ENCODE measurements around the gene USP3. TPM values are rescaled to one million over a fixed set of nuclear protein-coding genes. Genes with fewer than 3 reads are reported as not detected.

The USP3 gene, protein sequence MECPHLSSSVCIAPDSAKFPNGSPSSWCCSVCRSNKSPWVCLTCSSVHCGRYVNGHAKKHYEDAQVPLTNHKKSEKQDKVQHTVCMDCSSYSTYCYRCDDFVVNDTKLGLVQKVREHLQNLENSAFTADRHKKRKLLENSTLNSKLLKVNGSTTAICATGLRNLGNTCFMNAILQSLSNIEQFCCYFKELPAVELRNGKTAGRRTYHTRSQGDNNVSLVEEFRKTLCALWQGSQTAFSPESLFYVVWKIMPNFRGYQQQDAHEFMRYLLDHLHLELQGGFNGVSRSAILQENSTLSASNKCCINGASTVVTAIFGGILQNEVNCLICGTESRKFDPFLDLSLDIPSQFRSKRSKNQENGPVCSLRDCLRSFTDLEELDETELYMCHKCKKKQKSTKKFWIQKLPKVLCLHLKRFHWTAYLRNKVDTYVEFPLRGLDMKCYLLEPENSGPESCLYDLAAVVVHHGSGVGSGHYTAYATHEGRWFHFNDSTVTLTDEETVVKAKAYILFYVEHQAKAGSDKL
- polyA plus RNA-seq (2012; ENCODE audit: insufficient read depth, insufficient read length): 30.9 TPM

DNA sequence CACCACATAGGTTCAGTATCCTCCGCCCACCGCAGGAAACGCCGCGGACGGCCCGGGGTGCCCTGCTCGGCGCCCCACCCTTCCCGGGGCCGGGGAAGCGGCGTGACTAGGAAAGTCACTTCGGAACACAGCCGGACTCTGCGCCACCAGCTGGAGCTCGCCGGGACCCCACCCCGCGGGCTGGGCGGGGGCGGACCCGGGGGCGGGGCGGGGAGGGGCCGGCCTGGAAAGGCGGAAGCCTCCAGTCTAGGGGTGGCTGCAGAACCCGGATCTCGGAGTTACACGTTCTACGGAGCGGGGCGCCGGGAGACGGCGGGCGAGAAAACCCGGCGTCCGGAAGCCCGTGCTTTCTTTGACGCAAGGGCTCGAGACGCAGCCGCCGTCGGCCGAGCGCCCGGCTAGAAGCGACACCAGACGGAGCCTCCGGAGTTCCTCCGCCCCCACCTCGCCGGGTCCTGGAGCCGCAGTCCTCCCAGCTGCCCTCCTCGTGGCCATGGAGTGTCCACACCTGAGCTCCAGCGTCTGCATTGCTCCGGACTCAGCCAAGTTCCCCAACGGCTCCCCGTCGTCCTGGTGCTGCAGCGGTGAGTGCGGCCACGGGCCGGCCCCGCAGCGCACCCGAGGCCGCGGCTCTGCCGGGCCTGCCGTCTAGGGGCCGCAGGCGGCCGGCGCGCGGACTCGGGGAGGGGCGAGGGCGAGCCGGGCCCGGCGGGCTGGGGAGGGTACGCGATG lies at the start of gene USP3:
Gene USP3 (plus strand): TSS at position 347 of the 732 bp plus-strand sequence. CDS start 147 bp downstream, at position 494.
- H3K4me3 ChIP-seq (ENCODE audit: low read length): peak within 1 kb of the TSS; percentile 85
- peak; percentile 93 for DNase-seq (ENCODE audit: low read depth, low spot score)

DNA sequence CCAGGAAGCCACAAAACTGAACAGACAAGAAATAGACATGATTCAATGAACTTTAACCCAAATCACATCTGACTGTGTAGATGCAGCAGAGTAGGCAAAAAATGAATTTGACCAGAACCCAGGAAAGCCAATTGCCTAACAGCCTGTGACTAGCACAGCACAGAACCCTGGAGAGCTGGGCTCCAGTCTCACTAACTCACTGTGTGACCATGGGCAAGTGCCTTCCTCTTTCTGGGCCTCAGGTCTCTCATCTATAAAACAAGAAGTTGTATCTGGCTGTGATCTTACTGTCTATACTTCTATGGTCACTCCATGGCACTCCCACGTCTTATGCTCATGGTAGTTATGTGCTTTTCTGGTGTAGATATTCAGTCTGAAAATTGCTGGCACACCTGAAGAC lies 48.1 kb upstream of the USP3 start:
- no peak overlapping the region for H3K4me3 ChIP-seq (ENCODE audit: low read length)
- no peak for DNase-seq (ENCODE audit: low read depth, low spot score)

DNA sequence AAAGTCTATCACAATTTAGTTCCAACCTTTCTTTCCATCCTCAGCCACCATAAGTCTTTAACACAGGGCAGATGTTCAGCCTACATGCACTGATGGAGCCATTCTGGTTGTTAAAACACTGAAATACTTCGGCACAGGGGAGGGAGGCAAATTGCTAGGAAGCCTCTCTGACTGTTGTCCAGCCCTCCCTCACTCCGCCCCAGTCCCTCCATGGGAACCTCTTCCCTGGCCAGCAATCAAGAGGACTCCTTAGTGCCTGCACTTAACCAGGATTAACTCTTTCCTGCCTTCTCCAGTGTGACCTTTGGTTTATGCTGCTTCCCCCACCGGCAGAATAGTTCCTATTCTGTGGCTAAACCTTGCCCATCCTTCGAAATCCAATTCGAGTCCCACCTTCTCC lies 47.0 kb upstream of the USP3 start:
- no peak overlapping the region for H3K4me3 ChIP-seq (ENCODE audit: low read length)
- no peak for DNase-seq (ENCODE audit: low read depth, low spot score)

DNA sequence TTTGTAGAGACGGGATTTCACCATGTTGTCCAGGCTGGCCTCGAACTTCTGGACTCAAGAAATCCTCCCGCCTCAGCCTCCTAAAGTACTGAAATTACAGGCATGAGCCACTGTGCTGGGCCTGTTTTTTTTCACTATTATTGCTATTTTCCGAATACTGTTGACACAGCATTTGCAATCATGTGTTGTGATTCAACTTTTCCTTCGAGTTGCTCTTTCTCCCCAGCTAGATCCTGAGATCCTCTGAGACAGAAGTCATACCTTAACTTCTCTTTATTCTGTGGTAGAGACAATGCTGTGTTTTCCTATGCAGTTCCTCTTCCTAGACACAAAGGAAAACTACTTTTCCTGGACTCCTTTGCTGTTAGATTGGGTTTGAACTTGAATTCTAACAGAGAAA lies 46.4 kb upstream of the USP3 start:
- H3K4me3 ChIP-seq (ENCODE audit: low read length): no peak overlapping the region
- no peak for DNase-seq (ENCODE audit: low read depth, low spot score)

DNA sequence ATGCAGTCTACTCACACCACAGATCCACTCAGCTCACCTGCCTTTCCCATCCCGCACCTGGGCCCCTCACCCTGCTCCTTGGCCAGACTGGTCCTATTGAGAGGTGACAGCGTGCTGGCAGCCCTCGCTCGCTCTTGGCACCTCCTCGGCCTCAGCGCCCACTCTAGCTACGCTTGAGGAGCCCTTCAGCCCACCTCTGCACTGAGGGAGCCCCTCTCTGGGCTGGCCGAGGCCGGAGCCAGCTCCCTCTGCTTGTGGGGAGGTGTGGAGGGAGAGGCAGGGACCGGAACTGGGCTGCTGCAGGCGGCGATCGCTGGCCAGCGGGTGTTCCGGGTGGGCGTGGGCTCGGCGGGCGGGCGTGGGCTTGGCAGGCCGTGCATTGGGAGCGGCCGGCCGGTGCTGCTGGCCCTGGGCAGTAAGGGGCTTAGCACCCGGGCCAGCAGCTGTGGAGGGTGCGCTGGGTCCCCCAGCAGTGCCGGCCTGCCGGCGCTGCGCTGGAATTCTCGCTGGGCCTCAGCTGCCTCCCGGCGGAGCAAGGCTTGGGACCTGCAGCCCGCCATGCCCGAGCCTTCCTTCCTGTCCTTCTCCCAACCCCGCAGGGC lies 45.5 kb upstream of the USP3 start:
- no peak overlapping the region for H3K4me3 ChIP-seq (ENCODE audit: low read length)
- no peak for DNase-seq (ENCODE audit: low read depth, low spot score)

DNA sequence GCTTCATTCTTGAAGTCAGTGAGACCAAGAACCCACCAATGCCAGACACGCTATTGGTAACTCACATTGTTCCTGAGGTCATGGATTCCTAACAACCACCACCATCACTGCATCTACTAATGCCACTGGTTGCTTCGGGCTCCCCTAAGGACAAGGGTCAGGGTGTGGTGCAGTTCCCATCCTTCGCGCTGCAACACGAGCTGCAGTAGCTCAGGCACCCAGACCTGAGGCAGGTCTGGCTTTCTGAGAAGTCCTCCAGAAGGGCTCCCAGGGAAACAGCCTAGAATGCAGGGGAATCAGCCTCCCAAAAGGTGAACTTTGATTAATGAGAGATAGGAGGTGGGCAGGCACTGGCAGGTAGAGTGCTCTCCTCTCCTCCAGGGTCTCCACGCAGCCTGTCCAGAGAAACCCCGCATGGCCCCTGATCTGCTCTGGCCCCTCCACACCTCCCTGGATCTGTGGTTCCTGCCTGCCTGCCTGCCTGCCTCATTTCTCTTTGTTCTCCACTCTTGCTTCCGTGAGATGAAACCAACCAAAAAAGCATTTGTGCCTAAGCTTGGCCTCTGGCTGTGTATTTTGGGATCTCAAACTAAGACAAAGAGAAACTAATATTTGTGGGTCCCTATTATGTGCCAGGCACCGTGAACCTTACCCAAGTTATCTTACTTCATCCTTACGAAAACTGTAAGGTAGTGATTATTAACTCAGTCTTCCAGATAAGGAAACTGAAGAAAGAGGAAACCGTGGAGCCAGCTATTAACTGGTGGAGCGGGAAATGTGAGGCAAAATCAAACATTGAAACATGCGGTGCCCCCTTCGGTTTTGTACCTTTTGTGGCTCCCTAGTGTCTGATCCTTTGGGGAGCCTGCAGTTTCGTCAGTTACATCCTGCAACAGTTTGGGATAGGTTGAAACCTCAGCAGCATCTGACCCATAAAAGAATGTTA lies 43.9 kb upstream of the USP3 start:
- no peak overlapping the region for H3K4me3 ChIP-seq (ENCODE audit: low read length)

DNA sequence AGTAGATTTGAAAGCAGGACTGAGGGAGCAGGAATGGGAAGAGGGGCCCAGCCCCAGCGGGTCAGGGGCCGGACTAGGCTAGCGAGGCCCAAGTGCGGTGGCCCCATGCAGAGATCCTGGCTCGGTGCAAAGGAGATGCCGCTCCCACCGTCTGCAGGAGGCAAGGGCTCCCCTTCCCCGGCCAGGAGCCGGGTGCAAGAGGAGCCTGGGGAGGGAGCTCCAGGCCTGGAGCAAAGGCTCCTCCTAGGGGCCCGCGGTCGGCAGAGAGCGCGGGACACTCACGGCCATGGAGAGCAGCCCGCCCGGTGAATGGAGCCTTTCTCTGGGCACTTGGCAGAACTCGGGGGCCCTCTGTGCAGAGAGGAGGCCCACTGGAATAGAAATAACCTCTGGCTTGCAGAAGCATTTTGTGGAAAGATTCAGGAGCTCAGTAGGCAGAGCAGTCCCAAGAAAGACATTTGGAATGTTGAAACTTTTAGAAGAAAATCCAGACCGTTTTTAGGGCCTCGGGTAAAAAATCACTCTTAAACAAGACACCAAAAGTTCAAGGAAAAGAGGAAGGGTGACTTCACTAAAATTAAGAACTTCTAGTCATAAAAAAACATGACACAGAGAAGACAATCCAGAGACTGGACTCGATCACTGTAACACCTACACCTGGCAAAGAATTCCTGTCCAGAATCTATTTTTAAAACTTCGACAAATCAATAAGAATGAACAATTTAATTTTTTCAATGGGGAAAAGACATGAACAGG lies 43.0 kb upstream of the USP3 start:
- no peak for DNase-seq (ENCODE audit: low read depth, low spot score)
- no peak overlapping the region for H3K4me3 ChIP-seq (ENCODE audit: low read length)

More for the DNA sequence above, 43.9 kb upstream of the USP3 start:
- no peak for DNase-seq (ENCODE audit: low read depth, low spot score)

DNA sequence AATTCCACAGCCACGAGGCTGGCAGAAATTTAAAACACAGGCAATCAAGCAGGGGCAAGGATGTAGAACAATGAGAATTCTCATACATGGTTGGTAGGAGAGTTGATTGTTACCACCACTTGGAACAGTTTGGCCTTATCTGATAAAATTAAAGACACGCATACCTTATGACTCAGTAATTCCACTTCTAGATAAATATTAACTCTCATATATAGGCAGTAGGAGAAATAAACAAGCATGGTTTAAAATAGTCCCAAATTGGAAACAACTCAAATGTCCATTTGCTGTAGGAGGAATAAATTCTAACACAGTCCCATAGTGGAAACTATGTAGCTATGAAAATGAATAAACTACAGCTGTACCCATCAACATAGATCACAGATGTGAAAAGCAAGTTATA lies 42.3 kb upstream of the USP3 start:
- H3K4me3 ChIP-seq (ENCODE audit: low read length): no peak overlapping the region
- no peak for DNase-seq (ENCODE audit: low read depth, low spot score)

DNA sequence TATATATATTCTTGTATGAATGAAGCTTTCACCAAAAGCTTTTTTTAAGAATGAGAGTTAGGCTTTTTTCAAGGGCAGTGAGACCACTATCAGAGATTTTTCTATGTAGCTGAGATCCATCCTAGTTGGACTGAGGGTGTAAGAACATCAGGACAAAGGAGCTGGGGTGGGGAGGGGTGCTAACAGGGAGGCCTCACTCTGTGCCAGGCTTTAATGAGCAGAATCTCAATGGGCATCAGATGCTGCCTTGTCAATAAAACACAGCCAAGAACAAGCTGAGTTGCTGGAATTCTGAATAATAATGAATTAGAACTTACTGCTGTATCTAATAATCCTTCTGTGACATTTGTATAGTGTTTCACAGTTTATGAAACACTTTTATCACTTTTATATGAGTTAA lies 41.4 kb upstream of the USP3 start:
- H3K4me3 ChIP-seq (ENCODE audit: low read length): no peak overlapping the region
- DNase-seq (ENCODE audit: low read depth, low spot score): no peak

DNA sequence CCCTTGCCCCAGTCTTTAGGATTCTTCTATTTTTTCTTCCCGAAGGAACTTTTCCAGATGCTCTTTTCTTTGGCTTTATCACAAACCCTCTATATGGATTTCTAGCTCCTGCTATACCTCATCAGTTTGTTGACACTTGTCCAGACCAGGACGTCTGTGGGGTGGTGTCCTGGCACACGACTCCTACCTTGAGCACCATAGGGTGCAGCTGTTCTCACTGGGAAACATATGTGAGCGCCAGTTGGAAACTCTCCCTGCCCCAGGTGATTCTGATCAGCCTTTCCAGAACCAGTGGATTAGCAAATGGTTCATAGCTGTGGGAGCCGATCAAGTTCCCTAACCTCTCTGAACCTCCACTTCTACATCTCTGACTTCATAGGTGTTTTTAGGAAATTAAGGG lies 40.6 kb upstream of the USP3 start:
- DNase-seq (ENCODE audit: low read depth, low spot score): no peak

DNA sequence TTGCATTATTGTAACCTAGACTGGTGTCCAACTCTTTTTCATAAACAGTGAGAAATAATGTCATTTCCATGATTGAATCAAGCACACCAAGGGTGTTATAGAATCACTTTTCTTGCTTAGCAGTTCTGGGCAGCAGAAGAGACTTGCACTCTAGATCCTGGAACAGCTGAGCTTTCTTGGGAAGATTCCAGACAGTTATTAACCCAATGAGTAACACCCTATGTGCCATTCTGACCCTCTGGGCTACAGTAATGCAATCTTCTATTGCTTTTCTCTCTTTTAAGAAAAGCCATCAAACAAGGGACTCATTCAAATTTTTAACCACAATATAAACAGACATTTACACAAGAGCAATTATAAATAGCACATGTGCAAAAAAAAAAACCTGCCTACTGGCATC lies 39.3 kb upstream of the USP3 start:
- DNase-seq (ENCODE audit: low read depth, low spot score): no peak
- no peak overlapping the region for H3K4me3 ChIP-seq (ENCODE audit: low read length)

More for the DNA sequence above, 40.6 kb upstream of the USP3 start:
- no peak overlapping the region for H3K4me3 ChIP-seq (ENCODE audit: low read length)

DNA sequence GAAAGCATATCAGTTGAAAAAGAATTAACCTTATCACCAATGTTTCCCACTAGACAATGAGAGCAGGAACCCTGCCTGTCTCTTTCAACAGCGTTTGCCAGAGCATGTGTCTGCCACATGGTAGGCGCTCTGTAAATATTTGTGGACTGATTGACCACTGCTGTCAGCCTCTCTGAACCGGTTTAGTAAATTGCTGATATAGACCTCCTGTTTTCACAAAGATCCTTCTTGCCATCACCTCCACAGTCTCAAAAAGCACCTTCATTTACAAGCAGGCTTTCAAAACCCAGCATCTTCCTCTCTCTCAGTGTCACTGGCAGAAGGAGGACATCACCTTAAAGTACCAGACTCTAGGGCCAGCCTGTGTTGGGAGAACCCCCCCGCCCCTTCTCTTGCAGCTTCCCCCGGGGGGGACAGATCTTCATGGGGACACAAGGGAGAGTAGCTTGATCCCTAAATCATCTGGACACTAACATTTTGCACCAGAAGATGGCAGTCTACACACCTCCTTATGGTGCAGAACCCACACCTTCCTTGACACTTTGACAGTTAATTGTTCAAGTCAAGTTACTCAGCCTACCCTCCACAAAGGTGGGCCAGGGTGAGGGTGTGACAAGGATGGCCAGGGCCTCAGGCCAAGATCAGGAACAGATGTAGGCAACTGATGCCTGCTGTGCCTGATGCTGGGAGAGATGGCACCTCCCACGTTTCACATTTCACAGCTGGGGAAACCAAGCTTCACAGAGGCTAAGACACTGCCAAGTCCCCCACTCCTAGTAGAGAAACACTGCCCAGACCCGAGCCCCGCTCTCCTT lies 37.8 kb upstream of the USP3 start:
- DNase-seq (ENCODE audit: low read depth, low spot score): peak; percentile 73
- no peak overlapping the region for H3K4me3 ChIP-seq (ENCODE audit: low read length)

DNA sequence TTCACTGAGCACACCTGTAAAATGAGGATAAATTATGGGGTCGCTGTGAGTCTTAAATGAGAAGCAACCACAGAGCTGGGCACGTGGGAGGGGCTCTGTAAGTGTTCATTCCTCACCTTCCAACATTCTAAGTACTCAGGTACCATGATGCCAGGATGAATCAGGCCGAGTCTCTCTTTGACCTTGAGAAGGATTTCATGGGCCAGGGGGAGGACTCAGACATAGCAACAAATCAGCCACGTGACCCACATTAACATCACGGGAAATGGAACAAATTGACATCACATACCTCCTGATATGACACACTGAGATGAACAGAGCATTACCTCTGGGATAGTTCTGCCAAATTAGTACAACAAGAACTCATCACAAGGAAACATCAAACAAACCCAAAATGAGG lies 35.2 kb upstream of the USP3 start:
- no peak for DNase-seq (ENCODE audit: low read depth, low spot score)
- H3K4me3 ChIP-seq (ENCODE audit: low read length): no peak overlapping the region

DNA sequence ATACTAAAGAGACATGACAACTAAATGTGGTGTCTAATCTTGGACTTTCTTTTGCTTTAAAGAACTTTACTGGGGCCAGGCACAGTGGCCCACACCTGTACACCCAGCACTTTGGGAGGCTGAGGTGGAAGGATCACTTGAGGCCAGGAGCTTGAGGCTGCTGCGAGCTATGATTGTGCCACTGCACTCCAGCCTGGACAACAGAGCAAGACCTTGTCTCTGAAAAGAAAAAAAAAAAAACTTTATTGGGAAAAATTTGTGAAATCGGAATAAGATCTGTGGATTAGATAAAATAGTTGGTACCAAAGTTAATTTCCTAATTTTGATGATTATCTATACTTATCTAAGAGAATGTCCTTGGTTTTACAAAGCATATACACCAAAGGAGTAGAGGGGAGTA lies 34.4 kb upstream of the USP3 start:
- DNase-seq (ENCODE audit: low read depth, low spot score): no peak
- no peak overlapping the region for H3K4me3 ChIP-seq (ENCODE audit: low read length)

DNA sequence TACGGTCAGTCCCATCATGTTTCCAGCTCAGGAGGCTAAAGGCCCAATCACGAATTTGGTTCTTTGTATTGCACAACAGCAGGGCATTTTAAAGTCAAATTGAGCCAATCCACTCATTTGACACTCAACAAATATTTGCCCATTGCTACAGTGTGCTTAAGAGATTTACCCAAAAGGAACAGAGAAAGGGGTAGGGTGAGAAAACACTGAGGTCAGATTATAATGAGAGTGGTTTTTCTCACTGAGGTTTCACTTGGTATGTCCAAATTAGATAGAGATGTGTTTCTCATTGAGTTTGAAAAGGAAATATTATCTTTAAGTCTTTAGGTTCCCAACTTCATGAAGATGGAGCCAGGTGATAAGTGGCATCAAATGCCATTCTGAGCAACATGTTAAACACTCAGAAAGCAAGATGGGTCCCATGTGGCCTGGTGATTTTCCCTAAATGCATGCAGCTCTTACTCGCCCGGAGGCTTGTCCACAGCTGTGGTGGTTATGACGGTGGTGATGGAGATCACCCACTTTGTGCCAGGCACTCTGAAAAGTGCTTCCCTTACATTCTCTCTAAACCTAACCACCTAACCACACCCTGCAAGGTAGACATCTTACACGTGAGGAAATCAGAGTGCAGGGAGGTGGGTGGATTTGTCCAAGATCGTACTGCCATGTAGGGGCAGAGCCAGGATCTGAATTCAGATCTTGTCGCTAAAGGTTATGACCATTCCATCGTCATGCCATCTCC lies 31.2 kb upstream of the USP3 start:
- DNase-seq (ENCODE audit: low read depth, low spot score): no peak
- no peak overlapping the region for H3K4me3 ChIP-seq (ENCODE audit: low read length)

DNA sequence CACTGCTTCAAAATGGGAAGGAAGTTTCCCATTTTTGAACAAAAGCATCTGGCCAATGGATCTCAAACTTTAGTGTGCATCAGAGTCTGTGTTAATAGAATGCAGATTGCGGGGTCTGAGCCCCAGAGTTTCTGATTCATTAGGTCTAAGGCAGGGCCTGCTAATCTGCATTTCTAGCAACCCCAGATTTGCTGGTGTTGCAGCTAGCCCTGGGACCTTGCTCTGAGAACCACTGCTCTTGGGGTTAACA lies 30.7 kb upstream of the USP3 start:
- no peak for DNase-seq (ENCODE audit: low read depth, low spot score)
- no peak overlapping the region for H3K4me3 ChIP-seq (ENCODE audit: low read length)

All from Jurkat, Clone E6-1 (cell line).